T-helper 2 cell treated with Interferon-gamma antibody and Interleukin-4, amounts not matched to agents 100 ng/mL and 5 ng/mL, for 36 hours (primary cell): ENCODE measurements around the gene TMTC1. TPM values are rescaled to one million over a fixed set of nuclear protein-coding genes. Genes with fewer than 3 reads are reported as not detected.
"Not testable (repeated sequence)": the region's sequence is repeated elsewhere in the genome, so short reads cannot be mapped to it uniquely, and the experiment has no call there.

ENCODE experiments used
- intact Hi-C: fragments of 100-400 bp; cut with micrococcal nuclease; formaldehyde crosslinking; loops from one replicate; pipeline ENCODE4 v1.15.1; 2023
- total RNA-seq: library from RNA; stranded (reverse); gene quantifications from 2 replicates; pipeline ENCODE4 v1.2.3, GENCODE V29; 2022

The TMTC1 gene
- total RNA-seq, 1 donor from 2014 or later: 0.39 TPM

DNA sequence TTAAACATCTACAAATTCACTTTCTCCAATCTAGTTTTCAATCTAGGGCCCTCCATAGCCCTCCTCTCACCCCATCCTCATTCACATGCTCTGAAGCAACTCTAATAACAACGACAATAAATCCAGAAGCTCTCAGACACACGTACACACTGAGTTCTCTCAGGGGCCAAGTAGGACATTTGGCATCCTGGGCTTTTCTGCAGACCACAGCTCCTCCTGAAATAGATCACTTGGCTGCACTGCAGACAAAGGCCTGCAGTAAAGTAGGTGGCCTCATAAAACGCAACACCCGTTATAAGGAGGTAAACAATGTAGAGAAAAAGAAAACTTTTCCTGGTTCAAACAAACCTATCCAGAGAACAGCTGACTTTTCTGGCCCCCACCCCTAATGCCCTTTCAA lies 111.2 kb downstream of the TMTC1 start:
- intact Hi-C loops: no loop called here

DNA sequence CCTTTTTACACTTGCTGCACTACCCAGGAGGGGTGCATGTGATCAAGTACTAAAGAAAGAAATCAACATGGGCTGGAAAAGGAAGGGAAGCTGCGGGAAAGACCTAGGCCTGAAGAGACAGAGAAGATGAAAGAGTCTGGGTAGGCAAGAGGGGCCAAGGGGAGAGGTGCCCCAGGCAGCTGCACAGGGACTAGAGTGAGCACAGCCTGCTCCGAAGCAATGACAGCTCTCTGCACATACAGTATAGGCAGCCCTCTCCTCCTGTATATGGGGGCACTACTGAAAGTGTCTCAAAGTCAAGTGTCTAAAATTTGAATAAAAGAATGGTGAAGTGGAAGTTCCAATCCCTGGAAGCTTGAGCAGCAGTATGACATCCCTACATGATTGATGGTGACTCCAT lies 112.0 kb downstream of the TMTC1 start:
- intact Hi-C loops: no loop called here

DNA sequence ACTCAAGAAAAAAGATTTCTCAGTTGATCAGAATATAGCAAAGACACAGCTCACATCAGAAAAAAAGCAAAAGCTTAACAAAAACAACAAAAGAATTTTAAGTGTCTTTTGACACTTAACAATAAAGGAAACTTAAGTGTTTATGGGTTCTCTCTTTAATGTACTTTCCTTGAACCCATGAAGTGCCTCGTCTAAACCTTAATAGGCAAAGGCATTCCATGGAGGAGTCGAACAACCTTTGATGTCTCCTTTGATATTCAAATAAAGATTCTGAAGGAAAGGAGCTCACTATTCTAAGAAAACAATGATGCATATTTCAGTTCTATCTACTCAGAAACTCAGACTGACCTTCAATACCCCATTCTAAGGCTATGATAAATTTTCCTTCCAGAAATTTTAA lies 116.7 kb downstream of the TMTC1 start:
- intact Hi-C loops: no loop called here

DNA sequence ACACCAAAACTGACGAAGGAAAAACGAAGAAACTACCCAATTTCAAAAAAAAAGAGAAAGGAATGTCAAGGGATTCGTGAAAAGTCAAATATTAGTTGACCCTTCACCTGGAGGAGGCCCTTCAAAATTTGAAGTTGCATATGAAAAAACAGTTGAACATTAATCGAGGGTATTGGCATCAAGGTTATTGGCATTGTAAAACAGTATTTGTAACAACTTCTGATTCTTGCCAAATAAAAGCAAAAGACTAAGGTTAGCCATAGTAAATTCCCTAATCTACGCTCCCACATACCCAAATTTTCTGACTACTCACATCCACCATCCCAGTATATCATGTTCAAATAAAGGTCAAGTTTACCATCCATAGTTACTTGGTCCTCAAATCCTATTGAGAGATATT lies 118.6 kb downstream of the TMTC1 start:
- intact Hi-C loops: no loop called here

DNA sequence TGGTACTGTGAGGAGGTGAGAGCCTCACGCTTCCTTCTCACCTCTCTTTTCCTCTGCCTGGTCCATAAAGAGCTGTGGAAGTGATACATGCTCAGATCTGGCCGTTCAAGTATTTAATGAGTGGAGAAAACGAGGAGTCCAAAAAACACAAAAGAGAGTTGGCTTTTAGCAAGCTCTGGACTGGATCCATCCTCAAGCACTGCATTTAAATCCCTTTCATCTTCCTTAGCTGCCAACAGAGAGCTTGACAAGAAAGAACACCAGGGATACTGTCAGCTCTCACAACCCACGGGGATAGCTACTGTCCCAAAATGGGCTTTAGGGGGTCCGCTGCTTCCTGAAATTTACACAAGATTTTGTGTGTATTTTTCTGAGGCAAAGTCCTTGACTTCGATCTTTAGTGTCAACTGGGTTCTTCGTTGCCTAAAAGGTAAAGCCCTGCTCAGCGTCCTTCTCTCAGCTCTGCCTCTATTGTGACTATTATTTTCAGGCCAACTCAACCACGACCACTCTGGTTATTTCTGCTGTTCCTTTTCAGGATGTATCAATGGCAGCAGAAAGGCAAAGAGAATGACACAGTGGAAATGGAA lies 120.9 kb downstream of the TMTC1 start:
- intact Hi-C loops: no loop called here

DNA sequence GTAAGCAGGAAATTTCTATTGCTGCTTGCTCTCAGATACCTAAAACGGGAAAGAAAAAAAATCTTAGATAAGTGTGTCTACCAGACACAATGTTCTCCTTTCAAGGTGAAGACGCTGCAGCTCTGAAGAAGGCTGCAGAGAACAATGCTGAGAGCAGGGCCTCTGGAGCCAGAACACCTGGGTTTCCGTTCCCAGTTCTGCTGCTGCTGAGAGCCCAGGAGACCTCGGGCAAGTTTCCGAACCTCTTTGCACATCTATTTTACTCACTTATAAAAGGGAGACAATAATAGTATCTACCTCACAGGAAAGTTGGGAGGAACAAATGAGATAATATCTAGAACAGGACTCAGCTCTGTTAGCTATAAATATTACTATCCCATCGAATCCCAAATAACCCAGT lies 122.9 kb downstream of the TMTC1 start:
- intact Hi-C loops: no loop called here

DNA sequence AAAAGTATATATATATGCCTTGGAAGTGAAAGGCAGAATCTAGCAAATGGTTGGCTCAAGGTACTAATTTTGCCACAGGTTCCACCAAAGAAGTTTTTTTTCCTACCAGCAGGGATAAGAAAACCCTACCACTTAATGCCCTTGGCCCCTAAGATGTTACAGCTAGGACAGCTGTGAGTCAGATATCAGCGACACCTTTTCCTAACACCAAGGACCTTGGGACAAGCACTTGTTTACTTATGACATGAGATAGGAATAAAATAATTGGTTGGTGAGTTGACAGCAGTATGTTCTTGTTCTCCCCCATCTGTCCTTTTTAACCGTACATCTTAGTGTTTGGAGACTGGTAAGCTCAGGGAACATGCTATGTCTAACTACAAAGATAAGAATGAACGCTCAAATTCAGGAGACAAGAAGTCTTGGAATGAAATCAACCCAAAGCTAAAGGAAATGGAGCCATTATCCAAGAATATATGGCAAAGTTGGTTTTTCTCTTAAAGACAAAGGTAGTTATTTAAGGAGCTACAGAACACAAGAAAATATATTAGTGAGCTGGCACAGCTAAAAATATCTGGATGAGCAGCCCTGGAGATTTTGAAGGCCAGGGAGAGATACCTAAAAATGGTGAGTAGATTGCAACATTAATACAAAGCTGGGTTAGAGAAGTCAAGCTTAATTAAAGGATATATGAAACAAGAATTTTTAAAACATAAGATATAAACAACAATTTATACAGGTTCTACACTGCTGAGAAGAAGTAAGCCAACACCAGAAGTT lies 126.8 kb downstream of the TMTC1 start:
- intact Hi-C loops: no loop called here

DNA sequence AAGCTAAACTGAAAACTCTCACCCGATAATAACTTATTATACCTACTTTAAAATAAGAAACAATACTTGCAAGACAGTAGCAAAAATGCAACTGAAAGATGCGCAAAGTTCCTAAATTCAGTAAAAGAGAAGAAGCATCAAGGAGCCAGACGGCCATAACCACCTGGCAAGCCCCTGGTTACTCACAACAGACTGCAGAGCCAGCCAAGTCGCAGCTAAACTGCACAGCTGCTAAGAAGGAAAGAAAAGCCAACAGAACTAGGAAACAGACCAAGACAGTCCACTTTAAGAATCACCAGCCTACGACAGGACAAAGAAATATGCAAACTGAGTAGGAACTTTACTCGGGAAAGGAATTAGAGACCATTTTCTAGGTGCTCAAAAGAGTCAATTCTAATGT lies 127.9 kb downstream of the TMTC1 start:
- intact Hi-C loops: no loop called here

DNA sequence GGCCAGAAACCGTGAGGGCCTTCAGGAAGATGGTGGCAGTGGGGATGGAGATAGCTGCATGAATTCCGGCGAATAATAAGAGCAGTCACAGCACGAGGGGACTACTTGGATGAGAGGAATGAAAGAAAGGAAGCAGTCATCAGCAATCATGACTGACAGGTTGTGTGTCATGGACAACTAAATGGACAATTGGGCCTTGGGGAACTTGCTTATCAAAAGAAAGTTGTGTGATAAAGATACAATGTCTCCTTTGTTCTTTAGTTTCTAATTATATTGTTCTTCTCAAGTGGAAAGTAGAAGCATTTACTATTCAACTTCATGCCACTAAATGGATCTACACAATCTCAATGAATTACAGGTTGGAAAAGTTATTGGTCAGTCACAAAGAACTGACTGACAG lies 130.5 kb downstream of the TMTC1 start:
- intact Hi-C loops: no loop called here

DNA sequence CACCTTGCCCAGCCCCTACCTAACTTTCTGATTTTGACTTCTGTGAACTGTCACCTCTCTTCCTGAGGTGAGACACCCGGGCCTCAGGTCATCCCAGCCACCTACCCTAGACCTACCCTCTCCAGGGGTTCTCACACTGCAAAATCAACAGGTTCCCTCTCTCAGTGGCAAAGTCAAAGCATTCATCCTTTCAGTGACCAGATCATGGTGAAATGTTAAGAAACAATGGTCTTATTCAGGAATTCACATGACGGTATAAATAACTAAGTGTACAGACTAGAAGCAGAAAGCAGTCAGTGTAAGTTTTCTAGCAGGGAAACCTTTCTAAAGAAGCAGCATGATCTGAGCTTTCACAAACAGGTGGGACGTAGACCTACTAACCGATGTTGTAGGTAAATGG lies 133.4 kb downstream of the TMTC1 start:
- intact Hi-C loops: no loop called here

DNA sequence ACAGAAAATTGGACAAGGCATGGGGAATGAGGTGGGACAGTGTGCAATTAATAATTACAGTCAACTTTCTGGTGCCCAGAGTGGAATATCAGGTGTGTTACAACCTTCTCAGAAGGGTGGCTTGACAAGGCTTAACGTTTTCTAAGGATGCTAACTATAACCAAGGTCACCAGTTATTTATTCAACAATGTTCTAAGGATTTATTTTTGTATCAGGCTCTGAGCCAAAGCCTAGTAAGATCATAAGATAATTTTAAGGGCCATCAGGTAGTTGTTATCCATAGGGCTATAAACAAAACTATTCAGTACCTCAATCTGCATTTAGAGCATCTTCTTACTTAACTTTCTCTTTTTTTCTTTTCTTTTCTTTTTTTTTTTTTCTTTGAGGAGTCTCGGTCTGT lies 134.0 kb downstream of the TMTC1 start:
- intact Hi-C loops: no loop called here

DNA sequence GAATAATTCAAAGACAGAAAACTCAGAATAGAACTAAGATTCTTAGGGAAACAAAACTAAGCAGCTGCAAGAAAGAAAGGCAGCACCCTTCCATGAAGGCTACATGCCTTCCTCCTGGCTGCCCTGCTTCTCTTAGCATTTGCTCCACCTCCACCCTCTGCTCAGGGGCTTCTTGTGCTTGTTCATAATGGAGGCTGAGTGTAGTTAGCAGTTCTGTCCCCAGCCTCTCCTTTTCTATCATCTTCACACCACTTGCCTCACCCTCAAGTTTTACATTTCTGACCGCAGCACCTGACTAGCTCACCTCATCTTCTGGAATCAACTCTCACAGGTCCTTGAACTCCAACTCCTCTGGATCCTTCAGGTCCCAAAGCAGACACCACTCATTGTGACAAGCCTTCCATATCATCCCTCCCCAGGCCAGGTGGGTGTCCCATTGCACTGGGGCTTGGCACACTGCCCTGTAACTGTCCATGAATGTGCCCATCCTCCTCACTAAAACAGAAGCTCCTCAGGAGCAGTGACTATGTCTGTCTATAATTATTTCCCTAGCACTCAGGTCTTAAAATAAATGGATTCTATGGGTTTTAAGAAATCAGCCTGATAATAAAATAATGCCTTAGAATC lies 139.1 kb downstream of the TMTC1 start:
- intact Hi-C loops: no loop called here

DNA sequence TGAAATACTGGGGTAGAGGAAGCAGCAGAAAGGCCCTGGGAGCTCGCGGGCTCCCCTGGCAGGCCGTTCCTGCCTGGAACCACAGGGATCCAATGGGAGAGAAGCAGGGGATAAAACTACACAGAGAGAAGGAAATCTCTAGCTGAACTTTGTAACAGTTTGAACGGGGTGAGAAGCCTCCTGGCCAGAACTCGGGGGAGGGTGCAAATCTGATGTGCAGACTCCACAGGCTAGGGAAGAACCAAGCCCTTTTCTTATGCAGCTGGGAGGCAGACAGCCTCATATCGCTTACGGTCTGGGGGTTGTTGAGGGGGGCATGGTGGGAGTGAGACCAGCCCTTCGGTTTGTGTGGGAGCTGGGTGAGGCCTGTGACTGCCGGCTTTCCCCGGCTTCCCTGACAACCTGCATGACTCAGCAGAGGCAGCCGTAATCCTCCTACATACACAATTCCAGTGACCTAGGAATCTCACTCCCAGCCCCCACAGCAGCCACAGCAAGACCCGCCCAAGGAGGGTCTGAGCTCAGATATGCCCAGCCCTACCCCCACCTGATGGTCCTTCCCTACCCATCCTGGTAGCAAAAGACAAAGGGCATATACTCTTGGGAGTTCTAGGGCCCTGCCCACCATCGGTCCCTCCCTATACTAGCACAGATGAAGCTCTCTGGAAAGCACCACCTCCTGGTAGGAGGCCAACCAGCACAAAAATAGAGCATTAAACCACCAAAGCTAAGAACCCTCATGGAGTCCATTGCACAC lies 143.0 kb downstream of the TMTC1 start:
- intact Hi-C loops: no loop called here

DNA sequence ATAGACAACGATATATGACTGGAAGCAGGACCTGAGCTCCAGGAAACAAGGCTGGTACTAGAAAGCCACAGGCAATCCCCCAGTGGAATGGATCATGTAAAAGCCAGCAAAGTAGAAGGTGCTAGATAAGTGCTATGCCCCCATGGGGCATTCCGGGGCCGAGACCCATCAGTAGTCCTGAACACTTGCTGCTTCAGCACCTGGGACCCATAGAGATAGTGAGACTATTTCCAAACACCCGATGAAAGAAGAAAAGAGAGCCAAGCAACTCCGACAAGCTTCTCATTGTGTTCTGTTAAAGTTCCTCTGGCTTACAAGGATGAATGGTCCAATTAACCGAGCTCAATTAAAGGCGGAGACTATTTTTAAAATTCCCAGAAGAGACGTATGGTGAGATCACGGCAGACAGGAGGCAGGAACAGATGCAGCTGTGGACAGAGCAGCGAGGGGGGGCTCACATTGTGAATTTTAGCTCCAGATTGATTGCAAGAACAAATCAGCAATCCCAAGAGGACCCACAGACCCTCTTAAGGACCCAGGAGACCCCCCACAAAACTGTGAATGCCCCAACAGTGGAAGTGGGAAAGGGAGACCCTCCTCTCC lies 143.7 kb downstream of the TMTC1 start:
- intact Hi-C loops: no loop called here

DNA sequence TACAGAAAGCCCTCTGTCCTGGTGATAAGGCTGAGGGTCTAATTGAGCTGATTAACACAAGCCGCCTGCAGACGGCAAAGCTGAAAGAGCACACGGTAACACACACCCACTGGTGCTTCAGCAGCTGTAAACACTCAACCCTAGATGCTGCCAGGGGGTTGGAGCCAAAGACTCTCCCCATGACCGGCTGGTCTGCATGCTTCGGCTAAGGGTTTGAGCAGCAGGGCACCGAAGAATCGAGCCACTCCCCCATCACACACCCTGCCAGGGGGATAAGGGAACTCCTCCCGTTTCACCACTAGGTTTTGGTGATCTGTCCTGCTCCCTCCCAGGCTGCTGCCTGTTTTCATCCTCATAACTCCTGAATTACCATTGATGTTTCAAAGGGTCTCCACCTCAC lies 145.2 kb downstream of the TMTC1 start:
- intact Hi-C loops: no loop called here

DNA sequence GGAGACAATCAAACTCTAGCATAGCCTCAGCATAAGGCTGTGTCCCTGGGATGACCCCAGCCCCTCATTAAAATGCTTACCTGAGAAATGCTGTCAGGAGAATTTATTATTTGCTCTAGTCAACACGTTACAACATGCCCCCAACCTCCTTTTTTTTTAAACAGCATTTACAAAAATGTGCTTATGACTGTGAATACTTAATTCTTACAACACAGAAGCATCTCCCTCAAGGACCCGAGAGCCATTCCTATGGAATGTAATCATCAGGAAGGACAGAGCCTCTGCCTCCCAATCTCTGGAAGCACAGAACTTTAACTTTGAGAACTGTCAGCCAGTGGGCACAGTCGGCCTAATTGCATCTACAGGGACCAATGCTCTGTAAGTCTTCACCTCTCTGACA lies 149.7 kb downstream of the TMTC1 start:
- intact Hi-C loops: no loop called here

DNA sequence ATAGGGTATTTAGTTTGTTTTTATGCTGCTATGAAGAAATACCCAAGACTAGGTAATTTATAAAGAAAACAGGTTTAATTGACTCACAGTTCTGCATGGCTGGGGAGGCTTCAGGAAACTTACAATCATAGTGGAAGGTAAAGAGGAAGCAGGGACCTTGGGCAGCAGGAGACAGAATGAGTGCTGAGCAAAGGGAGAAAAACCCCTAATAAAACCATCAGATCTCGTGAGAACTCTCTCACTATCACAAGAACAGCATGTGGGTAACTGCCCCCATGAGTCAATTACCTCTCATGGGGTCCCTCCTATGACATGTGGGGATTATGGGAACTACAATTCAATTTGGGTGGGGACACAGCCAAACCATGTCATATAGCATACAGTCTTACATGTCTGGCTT lies 153.6 kb downstream of the TMTC1 start:
- intact Hi-C loops: not testable (repeated sequence)

DNA sequence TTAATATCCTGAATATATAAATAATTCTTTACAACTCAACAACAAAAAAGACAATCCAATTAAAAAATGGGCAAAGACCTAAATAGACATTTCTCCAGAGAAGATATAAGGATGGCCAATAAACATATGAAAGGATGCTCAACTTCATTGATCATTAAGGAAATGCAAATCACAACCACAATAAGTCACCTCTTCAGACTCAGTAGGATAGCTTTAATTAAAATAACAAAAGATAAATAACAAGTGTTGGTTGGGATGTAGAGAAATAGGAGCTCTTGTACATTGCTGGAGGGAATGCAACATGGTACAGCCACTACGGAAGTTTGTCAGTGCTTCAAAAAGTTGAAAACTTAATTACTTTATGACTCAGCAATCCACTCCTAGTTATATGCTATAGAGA lies 156.5 kb downstream of the TMTC1 start:
- intact Hi-C loops: no loop called here

DNA sequence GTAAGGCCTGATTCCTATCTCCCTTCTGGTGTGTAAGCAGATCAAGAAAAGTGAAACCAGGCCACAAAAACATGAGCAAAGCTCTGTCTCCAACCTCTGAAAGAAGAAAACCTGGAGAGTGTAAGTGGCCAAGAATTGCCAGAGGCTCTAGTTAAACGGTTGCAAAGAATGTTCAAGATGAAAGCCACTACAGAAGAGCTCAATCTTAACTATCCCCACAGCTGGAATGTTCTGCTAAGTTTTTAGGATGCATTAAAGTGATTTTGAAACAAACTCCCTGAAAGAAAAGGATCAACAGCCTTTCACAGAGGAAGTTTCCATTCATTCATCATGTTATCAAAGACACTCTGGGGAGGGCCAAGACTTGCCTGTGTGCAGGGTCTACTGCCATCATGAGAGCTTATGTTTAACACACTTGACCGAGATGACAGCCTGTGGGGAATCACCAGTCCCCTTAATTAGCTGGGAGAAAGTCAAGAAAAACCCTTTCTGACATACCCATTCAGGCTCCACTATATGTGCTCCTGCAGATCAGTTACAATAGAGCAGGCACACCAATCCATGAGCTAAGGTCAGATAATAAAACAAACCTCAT lies 158.3 kb downstream of the TMTC1 start:
- intact Hi-C loops: no loop called here

DNA sequence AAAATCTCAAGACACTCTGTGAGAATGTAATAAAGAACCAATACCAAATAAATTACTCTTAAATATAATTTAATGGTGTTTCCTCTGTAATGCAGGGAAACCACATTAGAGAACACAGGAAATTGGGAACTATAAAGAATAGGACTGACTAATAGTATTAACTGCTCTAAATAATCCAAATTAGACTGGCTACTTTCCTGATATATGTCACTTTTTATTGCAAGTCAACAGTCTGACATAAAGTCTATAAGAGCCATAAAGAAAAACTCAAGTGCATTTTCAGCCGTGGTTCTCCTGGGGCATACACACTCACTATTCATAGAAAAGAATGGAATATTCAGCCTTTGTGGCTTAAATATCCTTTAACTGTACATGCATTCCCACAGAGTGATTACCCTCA lies 161.5 kb downstream of the TMTC1 start:
- intact Hi-C loops: no loop called here

DNA sequence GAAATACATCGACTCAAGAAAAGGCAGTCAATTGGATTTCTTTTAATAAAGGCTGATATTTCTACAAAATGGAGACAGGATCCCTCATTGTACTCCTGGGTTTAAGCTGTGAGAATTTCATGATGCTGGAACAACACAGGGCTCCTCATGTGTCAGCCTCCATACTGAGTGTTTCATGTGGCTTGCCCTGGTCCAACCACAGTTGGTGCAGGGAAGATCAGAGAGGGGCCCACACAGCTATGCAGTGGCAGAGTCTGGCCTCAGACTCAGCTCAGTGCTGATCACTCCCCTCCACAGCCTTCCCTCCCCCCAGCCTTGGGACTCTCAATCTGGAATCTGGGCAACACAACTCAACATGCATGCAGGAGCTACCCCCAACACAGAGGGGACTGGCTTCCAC lies 163.7 kb downstream of the TMTC1 start:
- intact Hi-C loops: no loop called here
